Kidney (tissue), 14 donors: ENCODE results near the gene FAM83G. TPM values are rescaled to one million over a fixed set of nuclear protein-coding genes. Genes with fewer than 3 reads are reported as not detected.
"Not testable (repeated sequence)": the region's sequence is repeated elsewhere in the genome, so short reads cannot be mapped to it uniquely, and the experiment has no call there.

ENCODE experiments used
- DNase-seq, 5 donors: peaks; one replicate each; pipeline ENCODE4 v3.0.0-alpha.2; 2013 to 2020
- FAIRE-seq: peaks from 2 replicates; lab custom pipeline; 2012; peaks lifted over from hg19 to GRCh38; lab: Jason Lieb, UNC
- H3K27ac ChIP-seq, 2 donors: one replicate each; pipeline ENCODE4 v1.7.0; 2013; ENCODE audit warnings: low read depth in 2 of 2, low read length in 2 of 2, inconsistent platforms in 1 of 2
- H3K27me3 ChIP-seq: one replicate; pipeline ENCODE4 v1.7.1; 2013; ENCODE audit warnings: low read length, inconsistent platforms; ENCODE audit not compliant: control insufficient read depth, insufficient read depth
- H3K36me3 ChIP-seq, 3 donors: one replicate each; pipeline versions ENCODE4 v1.7.0 to v1.7.1; 2013; ENCODE audit warnings: low read length in 3 of 3, control low read depth in 1 of 3, inconsistent platforms in 1 of 3; ENCODE audit not compliant: insufficient read depth in 3 of 3, control insufficient read depth in 2 of 3
- H3K4me1 ChIP-seq, 3 donors: one replicate each; pipeline versions ENCODE4 v1.7.0 to v1.7.1; 2013; ENCODE audit warnings: low read length in 3 of 3, inconsistent platforms in 1 of 3, low read depth in 1 of 3; ENCODE audit not compliant: control insufficient read depth in 2 of 3, insufficient read depth in 2 of 3
- H3K4me3 ChIP-seq, 3 donors: one replicate each; pipeline versions ENCODE4 v1.7.0 to v1.8.1; 2013; ENCODE audit warnings: low read length in 3 of 3, control low read depth in 1 of 3, inconsistent platforms in 1 of 3
- H3K9ac ChIP-seq, 3 donors: one replicate each; pipeline versions ENCODE4 v1.7.0 to v1.7.1; 2013; ENCODE audit warnings: low read length in 3 of 3, control low read depth in 1 of 3, inconsistent platforms in 1 of 3
- H3K9me3 ChIP-seq, 3 donors: one replicate each; pipeline versions ENCODE4 v1.7.0 to v1.7.1; 2013; ENCODE audit warnings: low read length in 3 of 3, control low read depth in 1 of 3, inconsistent platforms in 1 of 3; ENCODE audit not compliant: control insufficient read depth in 2 of 3, insufficient read depth in 1 of 3
- intact Hi-C: fragments of 100-400 bp; cut with DNase I; formaldehyde crosslinking; loops from one replicate; pipeline ENCODE4 v1.11.1; 2022
- polyA plus RNA-seq: library from polyadenylated mRNA; stranded (reverse); fragments of 350-450 nt; fragmentation: Illumina TruSeq; extraction: RNeasy Lipid Tissue Mini Kit (QIAGEN cat#74804); gene quantifications from one replicate; pipeline ENCODE4 v1.2.3, GENCODE V29; 2014; ENCODE audit warnings: low read depth, low replicate concordance; ENCODE audit not compliant: insufficient read depth
- total RNA-seq: library from RNA; stranded (reverse); fragmentation: NEBNext Ultra II Directional; extraction: Animal tissue kit (Norgen Biotek cat#: 25700); gene quantifications from one replicate; pipeline ENCODE4 v1.2.1, GENCODE V29; 2021
- TF ChIP-seq, protein P1 (sequence below): IDR thresholded peaks from 3 replicates; pipeline ENCODE4 v1.5.1; 2012; ENCODE audit warnings: mild to moderate bottlenecking, moderate library complexity, borderline replicate concordance; ENCODE audit not compliant: insufficient read depth; ENCODE audit errors: extremely low read depth
- donor health status: control.
- donor health status: control.
- donor health status: control.
- donor health status: control.
- donor health status: control.
- donor health status: DM: yes; HTN: yes; CAD: no.
- donor health status: Normal renal cell carcinoma (clear cell type).

FAM83G gene
- total and polyA plus RNA-seq, 2 donors from 2014 or later = 4.9 to 8.0 TPM

DNA sequence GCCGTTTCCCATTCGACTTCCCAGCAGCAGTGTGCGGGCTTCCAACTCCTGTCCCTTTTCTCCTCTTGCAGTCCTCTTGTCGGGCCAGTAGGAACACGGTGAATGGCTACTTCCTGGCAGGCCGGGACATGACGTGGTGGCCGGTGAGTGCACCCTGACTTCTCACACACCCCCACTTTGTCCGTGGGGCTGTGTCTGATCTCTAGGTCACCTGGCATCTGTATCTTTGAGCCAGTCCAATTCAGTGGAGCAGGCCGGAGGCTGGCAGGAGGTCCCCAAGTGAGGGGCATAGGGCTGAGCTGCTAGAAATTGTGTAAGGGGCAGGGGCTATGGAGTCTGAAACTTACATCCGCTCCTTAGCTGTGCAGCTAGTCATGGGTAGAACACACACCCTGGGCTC is 46.0 kb downstream of the FAM83G start:
- Histone ChIP-seq H3K4me3 (no peak overlapping the region), H3K27ac (no peak overlapping the region), H3K36me3 (peaks cover 0 to 6% (median 2%) of the 10 kb centered on the region in 3 donors), H3K4me1 (no peaks in the 10 kb centered on the region), H3K9ac (no peak overlapping the region), H3K27me3 (no peaks in the 10 kb centered on the region), H3K9me3 (no peaks in the 10 kb centered on the region)
- no peak for FAIRE-seq
- TF ChIP-seq, protein P1, sequence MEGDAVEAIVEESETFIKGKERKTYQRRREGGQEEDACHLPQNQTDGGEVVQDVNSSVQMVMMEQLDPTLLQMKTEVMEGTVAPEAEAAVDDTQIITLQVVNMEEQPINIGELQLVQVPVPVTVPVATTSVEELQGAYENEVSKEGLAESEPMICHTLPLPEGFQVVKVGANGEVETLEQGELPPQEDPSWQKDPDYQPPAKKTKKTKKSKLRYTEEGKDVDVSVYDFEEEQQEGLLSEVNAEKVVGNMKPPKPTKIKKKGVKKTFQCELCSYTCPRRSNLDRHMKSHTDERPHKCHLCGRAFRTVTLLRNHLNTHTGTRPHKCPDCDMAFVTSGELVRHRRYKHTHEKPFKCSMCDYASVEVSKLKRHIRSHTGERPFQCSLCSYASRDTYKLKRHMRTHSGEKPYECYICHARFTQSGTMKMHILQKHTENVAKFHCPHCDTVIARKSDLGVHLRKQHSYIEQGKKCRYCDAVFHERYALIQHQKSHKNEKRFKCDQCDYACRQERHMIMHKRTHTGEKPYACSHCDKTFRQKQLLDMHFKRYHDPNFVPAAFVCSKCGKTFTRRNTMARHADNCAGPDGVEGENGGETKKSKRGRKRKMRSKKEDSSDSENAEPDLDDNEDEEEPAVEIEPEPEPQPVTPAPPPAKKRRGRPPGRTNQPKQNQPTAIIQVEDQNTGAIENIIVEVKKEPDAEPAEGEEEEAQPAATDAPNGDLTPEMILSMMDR = no peak
- DNase-seq = peak in 1 of 5 donors; percentile 54
- intact Hi-C loops = no loop called here

DNA sequence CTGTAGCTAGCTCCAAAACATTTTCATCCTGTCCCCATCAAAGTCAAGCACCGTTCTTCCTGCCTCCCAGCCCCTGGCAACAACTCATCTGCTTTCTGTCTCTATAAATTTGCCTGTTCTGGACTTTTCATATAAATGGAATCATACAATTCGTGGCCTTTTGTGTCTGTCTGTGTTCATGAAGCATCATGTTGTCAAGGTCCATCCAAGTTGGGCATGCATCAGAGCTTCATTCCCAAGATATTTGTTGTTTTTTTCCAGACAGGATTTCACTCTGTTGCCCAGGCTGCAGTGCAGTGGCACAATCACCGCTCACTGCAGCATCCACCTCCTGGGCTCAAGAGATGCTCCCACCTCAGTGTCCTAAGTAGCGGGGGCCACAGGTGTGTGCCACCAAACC is 46.7 kb downstream of the FAM83G start:
- H3K4me3 ChIP-seq = no peak overlapping the region
- intact Hi-C loops = no loop called here
- DNase-seq (peak in 1 of 5 donors; percentile 29), FAIRE-seq (no peak)
- no peaks in the 10 kb centered on the region for H3K4me1 ChIP-seq
- H3K9me3 ChIP-seq = no peaks in the 10 kb centered on the region
- H3K27me3 ChIP-seq = no peaks in the 10 kb centered on the region
- H3K27ac ChIP-seq = no peak overlapping the region
- TF ChIP-seq, protein P1 = no peak
- no peak overlapping the region for H3K9ac ChIP-seq
- H3K36me3 ChIP-seq = peaks cover 0 to 6% (median 2%) of the 10 kb centered on the region in 3 donors

DNA sequence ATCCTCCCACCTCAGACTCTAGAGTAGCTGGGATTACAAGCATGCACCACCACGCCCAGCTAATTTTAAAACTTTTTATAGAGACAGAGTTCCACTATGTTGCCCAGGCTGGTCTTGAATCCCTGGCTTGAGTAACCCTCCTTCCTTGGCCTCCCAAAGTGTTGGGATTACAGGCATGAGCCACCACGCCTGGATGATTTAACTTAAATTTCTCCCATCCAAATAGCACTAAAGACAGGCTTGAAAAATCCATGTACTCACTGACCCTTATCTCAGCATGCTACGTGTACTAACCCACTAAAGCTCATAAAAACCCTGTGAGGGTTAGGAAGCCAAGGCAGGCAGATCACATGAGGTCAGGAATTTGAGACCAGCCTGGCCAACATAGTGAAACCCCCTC is 48.0 kb downstream of the FAM83G start:
- H3K9ac ChIP-seq = no peak overlapping the region
- no peaks in the 10 kb centered on the region for H3K9me3 ChIP-seq
- no peaks in the 10 kb centered on the region for H3K27me3 ChIP-seq
- H3K4me3 ChIP-seq = no peak overlapping the region
- FAIRE-seq (no peak), DNase-seq (no peak)
- peaks cover 0 to 2% (median 0%) of the 10 kb centered on the region in 3 donors for H3K4me1 ChIP-seq
- H3K36me3 ChIP-seq = peaks cover 0 to 6% (median 2%) of the 10 kb centered on the region in 3 donors
- TF ChIP-seq, protein P1 = no peak
- no peak overlapping the region for H3K27ac ChIP-seq
- intact Hi-C loops = no loop called here

DNA sequence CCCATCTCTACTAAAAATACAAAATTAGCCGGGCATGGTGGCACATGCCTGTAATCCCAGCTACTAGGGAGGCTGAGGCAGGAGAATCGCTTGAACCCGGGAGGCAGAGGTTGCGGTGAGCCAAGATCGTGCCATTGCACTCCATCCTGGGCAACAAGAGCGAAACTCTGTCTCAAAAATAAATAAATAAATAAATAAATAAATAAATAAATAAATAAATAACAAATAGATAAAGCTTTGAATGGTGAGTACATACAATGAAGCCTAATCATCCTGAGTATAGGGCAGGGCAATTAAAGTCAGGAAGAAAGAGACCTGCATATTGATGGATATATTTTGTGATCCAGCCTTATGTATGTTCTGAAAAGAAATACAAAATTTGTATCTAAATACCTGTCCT is 48.5 kb downstream of the FAM83G start:
- H3K4me3 ChIP-seq, H3K27ac ChIP-seq, DNase-seq, H3K4me1 ChIP-seq, H3K36me3 ChIP-seq, H3K9ac ChIP-seq, H3K9me3 ChIP-seq, H3K27me3 ChIP-seq, FAIRE-seq, intact Hi-C loops: not testable (repeated sequence)
